SIG-M5 (cell line): ENCODE measurements around the gene MYLK.

Experiments
- DNase-seq: peaks from one replicate; lab custom pipeline; 2025; lab: John Stamatoyannopoulos, UW

MYLK gene

DNA sequence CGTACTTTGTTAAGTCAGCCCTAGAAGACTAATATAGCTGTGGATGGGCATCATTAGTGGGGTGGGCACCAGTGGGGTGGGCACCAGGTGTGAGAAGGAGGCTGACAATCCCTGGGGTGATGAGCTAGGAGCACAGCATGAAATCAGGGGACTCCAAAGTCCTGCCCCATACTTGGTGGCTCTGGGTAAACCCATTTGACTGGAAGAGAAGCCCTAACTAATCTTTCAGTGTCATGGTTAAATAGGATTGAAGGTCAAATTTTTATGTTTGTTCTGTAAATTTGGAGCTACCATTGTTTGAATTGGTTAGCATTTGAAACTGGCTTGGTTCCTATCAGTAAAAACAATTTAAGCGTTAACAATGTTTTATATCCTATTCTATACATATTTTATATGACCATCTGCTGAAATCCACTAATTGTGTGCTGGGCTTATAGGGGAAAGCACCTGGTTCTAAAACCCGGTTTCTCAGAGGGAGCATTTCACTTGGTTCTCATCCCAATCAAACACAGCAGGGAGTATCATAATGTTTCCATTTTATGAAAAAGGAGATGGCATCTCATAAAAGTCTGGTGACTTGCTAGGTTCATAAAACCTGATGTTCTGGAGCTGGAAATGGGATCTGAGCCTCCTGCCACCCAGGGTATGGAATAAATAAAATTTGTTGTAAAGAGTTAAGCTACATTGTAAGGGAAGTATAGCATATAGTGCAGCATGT, 211.5 kb downstream of the MYLK start:
- DNase-seq: no peak

DNA sequence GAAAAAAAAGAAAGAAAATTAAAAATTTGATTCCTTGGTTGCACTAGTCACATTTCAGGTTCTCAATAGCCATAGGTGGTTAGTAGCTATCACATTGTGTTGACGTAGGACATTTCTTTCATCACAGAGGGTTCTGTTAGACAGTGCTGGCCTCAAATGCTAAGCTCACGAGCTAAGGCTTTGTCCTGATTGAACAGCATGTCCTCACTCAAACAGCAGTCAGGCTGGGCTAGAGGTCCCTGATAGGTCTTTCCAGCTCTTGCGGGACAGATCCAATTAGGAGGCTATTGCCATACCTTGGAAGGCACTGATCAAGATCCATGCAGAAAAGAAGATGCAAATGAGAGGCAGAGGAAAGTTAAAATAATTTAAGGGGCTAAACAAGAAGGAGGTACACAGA, 213.4 kb downstream of the MYLK start:
- DNase-seq: no peak

DNA sequence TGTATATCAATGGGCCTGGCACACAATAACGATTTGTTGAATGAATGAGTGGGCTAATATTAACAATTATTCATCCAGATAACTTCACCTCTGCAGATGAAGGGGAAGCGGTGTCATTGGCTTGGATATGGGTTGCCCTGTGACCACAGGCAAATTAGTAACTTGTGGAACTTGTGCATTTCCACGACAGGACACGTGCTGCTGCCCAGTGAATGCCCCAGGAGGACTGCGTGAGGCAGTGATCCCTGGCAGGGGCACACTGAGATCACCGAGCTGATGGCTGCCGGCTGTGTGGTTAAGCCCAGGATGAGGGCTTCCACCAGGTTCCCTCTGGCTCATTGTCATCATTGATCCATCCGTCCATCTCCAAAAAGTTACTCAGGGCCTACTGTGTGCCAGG, 215.2 kb downstream of the MYLK start:
- no peak for DNase-seq

DNA sequence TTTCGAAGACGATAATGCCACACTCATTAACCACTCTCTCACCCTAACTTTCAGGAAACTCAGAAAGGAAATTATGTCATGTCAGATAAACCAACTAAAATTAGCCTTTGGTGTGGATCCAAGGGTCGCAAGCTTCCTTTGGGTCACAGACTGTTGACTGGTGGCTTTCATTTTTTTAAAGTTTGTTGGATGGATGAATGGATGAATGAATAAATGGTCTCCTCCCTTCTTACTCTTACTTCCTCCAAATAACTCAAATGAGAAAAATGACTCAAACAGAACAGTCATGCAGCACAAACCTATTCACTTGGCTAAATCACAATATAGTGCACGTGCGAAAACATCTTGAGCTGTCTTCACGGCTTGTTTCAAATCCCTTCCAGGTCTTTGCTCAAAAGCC, 216.3 kb downstream of the MYLK start:
- no peak for DNase-seq

DNA sequence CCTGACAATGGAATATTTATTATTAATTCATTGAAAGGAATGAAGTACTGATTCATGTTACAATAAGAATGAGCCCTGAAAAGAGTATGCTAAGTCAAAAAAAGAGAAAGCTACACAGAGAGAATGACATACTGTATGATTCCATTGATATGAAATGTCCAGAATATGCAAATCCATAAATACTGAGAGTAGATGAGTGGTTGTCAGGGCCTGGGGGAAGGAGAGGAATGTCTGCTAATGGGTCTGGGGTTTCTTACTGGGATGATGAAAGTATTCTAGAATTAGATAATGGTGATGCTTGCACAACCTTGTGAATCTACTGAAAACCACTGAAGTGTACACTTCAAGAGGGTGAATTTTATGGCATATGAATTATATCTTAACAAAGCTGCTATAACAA, 219.4 kb downstream of the MYLK start:
- no peak for DNase-seq

DNA sequence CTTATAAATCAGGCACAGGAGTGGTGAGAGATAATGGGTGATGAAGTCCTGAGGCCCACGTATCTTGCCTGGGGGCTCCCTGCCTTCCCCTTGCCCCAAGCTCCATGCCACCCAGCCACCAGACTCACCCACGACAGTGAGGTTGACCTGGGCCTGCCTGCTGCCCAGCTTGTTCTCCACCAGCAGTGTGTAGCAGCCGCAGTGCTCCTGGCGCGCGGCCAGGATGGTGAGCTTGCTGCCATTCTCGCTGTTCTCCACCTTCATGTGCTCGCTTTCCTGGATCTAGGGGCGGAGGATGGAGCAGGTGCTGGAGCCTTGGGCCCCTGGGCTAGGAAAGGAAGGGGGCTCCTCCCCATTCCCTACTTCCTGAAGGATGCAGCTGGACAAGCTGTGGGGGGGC, 220.2 kb downstream of the MYLK start:
- DNase-seq: no peak

DNA sequence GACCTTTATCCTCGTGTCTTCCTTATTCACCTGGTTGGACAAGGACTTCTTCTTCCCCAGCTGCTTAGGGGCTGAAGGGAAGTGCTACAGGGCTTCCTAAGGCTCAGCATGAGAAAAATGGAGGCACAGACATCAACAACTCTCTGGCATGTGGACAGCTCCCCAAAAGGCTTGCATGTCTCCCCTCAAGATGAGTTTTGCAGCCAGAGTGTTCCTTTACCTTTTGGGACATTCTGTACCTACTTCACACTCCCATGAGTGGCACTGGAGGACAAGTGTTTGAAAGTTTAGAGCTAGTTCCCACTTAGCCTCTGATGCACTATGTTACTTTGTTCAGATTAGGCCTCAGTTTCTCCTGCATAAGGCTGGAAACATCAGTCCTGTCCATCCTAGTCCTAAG, 222.2 kb downstream of the MYLK start:
- no peak for DNase-seq

DNA sequence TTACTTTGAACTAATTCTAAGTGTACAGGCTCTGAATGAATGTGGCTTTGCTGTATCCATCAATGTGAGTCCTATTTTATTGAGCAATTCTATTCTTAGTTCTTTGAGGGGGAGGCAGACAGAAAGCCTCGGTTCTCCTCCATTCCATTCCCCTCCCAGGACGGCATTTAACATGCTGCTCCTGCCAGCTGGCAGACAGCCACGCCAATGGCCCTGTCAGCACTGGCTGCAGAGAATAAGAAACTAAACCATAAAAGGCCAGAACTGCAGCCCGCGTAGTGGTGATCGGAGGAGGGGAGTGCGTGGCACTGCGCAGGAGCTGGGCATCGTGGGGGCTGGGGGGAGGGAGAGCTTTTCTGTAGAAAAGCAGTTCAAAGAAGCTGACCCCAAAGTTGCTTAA, 223.2 kb downstream of the MYLK start:
- DNase-seq: no peak

DNA sequence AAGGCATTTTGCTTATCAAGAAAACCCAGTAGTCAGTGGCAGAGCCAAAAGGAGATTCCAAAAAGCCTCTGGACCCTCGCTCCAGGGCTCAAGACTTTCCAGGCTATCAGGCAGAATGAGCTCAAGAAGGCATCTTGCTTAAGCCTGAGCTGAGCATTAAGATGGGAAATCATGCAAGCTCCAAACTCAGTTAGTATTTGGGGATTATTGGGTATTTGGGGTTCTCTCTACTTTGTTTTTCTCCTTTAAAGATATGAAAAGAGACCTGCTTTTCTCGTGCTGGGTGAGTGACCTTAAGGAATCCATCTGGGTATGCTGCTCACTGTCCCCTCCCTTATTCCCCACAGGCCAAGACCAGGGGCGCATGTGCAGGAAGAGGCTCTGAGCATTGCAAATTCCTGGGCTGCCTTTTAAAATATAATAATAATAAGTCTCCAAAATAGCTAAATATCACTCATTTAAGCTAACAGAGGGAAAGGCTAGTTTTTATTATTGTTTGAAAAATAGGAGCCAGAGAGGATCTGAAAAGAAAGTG, 223.9 kb downstream of the MYLK start:
- DNase-seq: no peak

DNA sequence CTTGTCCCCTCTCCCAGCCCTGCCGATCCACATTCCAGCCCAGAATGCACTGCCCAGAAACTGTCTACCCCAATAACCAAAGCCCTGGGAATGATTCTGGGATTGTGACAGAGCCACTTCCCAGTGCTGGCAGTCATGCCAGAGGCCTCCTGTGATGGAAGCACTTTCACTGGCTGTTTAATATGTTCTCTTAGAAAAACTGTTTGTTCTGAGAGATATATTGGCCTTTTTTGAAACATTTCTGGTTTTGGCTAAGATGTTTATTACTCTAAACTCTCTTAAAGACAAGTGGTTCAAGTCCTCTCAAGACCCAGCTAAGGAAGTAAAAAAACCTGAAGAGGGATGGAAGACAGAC, 225.3 kb downstream of the MYLK start:
- no peak for DNase-seq

DNA sequence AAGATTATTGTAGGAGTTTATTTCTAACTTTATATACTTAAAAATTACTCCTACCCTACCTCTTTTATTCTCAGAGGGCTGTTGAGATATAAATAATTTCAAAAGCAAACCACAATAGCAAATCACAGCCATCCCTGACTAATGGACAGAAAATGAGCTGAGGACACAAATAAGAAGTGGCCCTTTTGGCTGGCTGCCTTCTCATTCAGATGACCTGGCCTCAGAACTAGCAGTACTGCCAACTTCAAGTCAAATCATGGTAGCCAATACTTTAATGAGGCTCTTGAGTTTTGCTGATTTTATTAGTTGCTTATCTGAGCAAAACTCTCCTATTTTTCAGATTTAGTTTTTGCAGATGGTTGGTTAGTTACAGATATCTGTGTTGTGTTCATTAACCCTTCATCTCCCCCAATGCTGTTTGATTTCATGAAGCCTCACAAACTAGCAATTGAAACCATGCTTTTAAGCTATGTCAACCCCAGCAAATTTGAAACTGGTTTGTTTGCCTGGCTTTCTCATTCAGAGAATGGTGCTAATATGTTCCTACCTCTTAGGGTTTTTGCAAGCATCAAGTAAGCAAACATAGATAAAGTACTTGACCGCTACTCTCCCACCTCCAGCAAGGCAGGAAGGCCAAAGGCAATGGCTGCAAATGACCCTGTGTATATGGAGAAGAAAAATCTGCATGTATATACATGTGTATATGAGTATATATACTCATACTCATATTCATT, 225.8 kb downstream of the MYLK start:
- no peak for DNase-seq

DNA sequence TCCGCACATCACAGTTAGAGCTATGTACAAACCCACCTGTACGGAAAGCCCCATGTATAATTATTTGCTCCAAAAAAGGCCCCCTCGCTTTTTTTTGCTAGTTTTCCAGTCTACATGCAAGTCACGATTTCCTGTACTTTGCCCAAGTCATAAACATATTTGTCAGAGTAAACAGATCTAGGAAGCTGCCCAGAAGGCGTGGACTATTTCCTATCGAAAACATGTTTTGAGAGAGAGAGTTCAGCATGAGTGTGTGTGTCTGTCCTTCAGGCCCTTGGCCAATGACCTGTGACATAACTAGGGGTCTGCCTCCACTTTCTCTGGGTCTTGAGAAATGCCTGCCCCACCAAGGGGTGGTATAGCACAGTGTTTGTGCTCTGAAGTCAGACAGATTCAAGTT, 226.6 kb downstream of the MYLK start:
- DNase-seq: no peak

DNA sequence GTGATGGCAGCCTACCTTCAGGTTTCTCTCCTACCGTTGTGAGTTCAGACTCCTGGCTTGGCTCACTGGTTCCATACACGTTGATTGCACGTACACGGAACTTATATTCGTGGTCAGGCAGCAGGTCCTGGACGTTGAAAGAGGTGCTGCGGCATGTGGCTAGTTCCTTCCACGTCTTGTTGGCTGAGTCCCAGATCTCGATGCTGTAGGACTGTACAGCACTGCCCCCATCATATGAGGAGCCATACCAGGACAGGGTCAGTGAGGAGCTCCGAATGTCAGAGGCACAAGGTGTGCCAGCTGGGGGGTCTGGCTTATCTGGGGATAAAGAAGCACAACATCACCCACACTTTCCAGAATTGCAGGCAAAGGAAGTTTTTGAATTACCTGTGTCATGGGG, 227.0 kb downstream of the MYLK start:
- no peak for DNase-seq

DNA sequence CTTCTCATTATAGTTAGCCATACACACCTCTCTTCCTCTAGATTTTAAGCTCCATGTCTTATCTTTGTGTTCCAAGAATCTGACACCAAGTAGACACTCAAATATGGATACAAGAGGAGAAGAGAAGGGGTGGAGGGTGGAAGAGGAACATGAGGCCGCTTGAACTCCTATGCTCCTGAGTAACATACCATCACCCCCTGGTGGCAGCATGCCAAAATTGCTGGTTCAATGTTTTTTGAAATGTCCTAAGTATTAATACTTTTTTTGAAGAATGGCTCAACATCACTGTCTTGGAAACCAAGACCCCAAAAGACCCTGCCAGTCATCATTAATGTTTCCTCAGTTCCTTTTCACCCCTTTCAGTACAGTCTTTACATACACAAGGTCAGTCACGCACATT, 227.4 kb downstream of the MYLK start:
- DNase-seq: no peak

DNA sequence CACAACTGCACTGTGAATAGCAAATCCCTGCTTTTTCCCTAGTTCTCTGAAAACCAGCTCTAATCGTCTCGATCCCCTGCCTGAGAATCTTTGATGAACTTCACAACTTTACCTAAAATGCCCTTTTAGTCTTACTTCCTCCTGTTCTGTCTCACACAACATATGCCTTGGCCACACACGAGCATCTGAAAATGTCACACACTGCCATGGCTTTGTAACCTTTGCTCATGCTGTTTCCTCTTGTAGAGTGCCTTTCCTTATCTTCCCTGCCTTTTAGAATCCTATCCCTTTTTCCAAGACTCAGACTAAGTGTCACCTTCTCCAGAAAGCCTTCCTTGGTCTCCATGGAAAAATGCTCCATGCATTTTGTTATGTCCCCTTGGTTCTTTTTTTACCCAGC, 227.9 kb downstream of the MYLK start:
- DNase-seq: no peak

DNA sequence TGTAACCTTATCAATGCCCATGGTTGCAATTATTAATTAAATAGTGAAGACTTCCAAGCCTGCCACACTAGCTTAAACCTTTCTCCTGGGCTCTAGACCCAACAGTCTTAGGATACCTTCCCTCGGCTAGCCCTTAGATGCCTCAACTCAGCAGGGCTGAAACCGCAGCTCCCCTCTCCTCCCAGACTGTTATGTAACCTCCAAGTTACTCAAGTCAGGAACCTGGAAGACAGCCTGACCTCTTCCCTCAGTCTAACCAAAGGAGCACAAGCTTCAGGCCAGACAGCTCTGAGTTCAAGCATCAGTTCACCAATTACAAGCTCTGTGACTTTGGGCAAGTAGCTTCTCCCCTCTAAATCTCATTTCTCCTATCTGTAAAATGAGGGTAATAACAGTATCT, 228.7 kb downstream of the MYLK start:
- no peak for DNase-seq

DNA sequence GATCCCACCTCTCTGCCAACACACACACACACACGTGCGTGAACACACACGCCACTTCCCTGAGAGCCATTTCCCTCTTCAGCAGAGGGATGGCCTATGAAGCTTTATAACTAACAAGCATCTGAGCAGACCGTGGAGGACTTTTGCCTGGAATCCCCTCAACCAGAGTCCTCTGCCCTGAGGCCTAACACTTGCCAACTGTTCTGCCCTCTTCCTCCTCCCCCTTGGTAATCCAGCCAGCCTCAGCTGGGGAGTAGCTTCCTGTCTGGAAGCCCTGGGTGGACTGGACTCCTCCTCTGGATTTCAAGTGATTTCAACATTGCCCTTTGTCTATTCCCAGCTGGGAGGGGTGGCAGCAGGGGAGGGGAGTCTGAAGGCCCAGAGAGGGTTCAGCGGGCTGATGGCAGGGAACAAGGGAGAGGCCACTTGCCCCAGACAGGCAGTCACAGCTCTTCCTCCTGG, 230.9 kb downstream of the MYLK start:
- DNase-seq: no peak

DNA sequence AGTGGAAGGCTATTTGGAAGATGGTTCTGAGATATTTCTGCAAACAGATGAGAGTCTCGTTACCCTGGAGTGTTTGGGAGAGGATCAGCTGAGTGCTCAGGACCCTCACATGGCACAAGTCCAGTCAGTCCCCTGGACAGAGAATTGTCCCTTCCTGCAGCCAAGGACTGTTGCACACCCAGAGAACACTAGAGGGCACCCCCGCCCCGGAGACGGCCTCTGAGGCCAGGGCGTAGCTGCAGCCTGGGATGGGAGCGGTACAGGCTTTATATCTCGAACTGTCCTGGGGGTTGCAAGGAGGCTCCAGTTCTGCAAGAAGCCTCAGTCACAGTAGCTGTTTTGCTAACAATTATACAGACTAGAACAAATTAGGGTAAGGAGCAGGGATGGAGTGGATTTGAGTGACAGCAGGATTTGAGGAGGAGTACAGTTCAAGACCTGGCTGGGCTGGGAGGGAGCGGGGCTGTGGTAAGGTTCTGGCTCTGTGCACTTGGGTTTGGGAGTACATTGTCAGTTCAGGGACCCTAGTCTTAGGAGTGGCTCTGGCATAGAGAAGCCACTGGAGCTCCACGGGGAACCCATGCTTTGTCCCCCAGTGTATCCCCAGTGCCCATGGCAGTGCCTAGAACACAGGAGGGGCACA, 231.7 kb downstream of the MYLK start:
- no peak for DNase-seq

DNA sequence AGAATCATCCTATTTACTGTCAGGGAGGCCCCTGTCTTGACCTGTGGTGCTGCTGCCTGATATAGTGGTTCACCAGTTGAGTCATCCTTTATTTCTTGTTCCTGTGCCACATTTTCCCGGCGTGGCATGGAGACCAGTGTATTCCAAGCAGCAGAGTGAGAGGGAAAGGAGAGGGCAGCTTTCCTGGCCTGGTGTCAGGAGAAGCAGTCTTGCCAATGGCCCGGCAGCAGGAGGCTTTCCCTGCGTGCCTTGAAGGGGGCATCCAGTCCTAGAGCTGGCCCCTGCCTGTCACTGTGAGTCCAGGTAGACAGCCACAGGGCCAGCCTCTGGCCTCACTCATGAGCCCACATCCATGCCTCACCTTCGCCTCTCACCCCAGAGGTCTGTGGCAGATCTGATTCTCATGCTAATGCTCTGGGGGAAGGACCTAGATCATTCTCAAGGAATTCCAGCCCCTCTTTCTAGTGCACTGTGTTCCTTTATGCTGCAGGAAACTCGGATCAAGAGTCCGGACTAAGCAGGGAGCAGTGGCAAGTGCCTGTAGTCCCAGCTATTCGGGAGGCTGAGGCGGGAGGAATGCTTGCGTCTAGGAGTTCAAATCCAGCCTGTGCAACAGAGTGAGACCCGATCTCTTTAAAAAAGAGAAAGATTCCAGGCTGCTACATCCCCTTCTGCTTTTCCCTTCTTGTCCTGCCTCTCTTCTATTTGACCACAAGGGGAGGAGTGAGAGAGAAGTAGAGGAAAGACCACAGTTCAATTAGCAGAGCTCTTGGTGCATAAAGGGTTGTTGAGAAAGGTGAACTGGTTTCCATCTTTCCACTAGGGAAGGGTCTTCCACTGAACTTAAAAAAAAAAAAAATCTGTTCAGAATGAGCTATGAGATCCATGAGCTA, 232.4 kb downstream of the MYLK start:
- no peak for DNase-seq

DNA sequence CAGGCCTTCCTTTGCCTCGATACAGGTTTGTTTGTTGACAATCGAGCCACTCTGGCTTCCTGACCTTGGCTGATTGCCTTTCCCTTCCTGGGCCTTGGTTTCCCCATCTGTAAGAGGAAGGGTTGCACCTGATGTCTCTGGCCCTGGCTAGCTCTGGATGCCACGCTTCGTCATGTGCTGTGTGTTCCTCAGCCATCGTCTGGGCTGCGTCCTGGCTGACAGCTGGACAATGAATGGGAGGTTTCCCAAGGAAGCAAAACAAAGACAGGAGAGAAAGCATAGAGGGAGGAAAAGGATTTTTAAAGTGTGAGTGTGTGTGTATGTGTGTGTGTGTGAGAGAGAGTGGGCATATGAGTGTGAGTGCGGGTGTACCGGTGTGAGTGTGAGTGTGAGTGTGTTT, 234.0 kb downstream of the MYLK start:
- DNase-seq: no peak

DNA sequence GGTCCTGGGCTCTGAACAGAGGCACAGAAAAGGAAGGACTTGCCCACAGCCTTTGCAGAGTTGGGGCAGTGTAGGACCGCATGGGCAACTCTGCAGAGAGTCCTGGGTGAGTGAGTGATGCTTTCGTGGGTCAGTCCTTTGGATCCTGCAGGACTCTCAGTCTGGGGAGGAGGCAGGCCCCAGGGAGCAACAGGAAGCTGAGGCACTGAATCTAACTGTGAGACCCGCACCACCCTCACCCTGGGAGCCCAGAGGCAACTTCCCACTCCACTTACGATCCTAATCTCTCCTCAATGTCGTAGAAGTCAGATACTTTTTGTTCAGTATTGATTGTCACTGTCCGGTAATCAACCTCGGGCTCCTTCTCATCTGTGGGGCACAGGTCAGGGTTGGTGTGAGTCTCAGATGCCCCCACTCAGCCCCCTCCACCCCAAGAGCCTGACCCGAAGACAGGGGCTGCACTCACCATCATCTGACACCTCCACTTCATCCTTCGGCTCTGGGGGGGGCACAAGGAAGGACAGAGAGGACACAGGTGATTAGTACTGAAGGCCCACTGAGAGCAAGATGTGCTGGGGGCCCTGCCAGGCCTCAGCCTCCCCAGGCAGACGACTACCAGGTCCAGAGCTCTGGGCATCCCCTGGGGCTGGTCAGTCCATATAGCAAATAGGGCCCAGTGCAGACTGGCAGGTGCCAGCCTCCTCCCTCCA, 235.3 kb downstream of the MYLK start:
- no peak for DNase-seq

DNA sequence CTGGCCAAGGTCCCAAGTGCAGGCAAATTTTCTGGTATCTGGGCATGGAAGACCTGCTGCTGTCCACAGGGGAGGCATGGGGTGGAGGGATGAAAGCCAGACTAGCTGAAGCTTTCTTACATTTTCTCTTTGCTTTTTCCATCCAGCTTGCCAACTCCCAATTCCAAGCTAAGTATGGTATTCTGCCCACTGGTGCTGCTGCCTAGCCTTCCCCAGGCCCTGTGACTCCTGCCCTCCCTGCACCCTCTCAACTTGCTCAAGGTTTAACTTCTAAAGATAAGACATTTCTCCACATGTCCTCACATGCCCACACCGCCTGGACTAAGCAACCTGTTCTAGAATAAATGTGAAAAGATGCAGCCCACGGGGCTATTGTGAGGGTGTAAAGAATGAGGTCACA, 239.8 kb downstream of the MYLK start:
- DNase-seq: no peak
